Caco-2 (cell line): ENCODE results near the gene NECAB2. TPM values are rescaled to one million over a fixed set of nuclear protein-coding genes. Genes with fewer than 3 reads are reported as not detected.

Source experiments
- BruUV-seq: library from RNA; stranded (reverse); fragments of 400-500 nt; replicated peaks from 2 replicates; lab custom pipeline; 2021; lab: Mats Ljungman, UMichigan
- CTCF ChIA-PET: fragments of 300-600 bp; sonication (Branson Sonifier 250); formaldehyde crosslinking; loops from one replicate; lab custom pipeline; 2022; ENCODE audit warnings: antibody characterized with exemption; lab: Charles Lee
- POLR2A ChIA-PET: fragments of 300-600 bp; sonication (Branson Sonifier 250); formaldehyde crosslinking; loops from one replicate; lab custom pipeline; 2022; ENCODE audit warnings: antibody characterized with exemption; lab: Charles Lee
- DNase-seq, 2 experiments: peaks; one replicate each; pipeline versions ENCODE4 v3.0.0 to v3.0.0-alpha.2; 2020 to 2022
- H3K27me3 ChIP-seq: replicated peaks from 2 replicates; pipeline ENCODE4 v1.6.0; 2011; ENCODE audit warnings: low read length; ENCODE audit not compliant: control insufficient read depth, insufficient read depth
- H3K36me3 ChIP-seq: 2 replicates; pipeline ENCODE4 v1.5.1; 2011; ENCODE audit warnings: low read length; ENCODE audit not compliant: control insufficient read depth, insufficient read depth
- H3K4me1 ChIP-seq: fragments of 250-450 bp; sonication (Bioruptor Pico); 2 replicates; pipeline ENCODE4 v1.5.1; 2020; ENCODE audit warnings: mild to moderate bottlenecking
- H3K4me3 ChIP-seq: 2 replicates; pipeline ENCODE4 v1.5.1; 2011; ENCODE audit warnings: low read depth, mild to moderate bottlenecking, control low read depth, low read length
- H3K9me3 ChIP-seq: fragments of 250-450 bp; sonication (Bioruptor Pico); 2 replicates; pipeline ENCODE4 v1.5.1; 2020; ENCODE audit warnings: mild to moderate bottlenecking, moderate library complexity
- H3K27ac Mint-ChIP-seq: one replicate; pipeline ENCODE4 v1.8.0; 2022; ENCODE audit warnings: mixed read lengths; ENCODE audit not compliant: unreplicated experiment
- H3K27me3 Mint-ChIP-seq: one replicate; pipeline ENCODE4 v1.8.0; 2022; ENCODE audit warnings: mixed read lengths; ENCODE audit not compliant: insufficient read depth, unreplicated experiment
- H3K36me3 Mint-ChIP-seq: one replicate; pipeline ENCODE4 v1.8.0; 2022; ENCODE audit warnings: mild to moderate bottlenecking, mixed read lengths; ENCODE audit not compliant: insufficient read depth, unreplicated experiment
- H3K4me1 Mint-ChIP-seq: one replicate; pipeline ENCODE4 v1.8.0; 2022; ENCODE audit warnings: low read depth, mixed read lengths; ENCODE audit not compliant: unreplicated experiment
- H3K4me3 Mint-ChIP-seq: one replicate; pipeline ENCODE4 v1.8.0; 2022; ENCODE audit warnings: mild to moderate bottlenecking, moderate library complexity, mixed read lengths; ENCODE audit not compliant: unreplicated experiment
- H3K9me3 Mint-ChIP-seq: one replicate; pipeline ENCODE4 v1.8.0; 2022; ENCODE audit warnings: mixed read lengths; ENCODE audit not compliant: unreplicated experiment
- intact Hi-C: fragments of 100-400 bp; cut with micrococcal nuclease; formaldehyde crosslinking; loops from one replicate; pipeline ENCODE4 v1.10.0; 2022; ENCODE audit not compliant: unreplicated experiment
- total RNA-seq: library from RNA; stranded (reverse); gene quantifications from 2 replicates; pipeline ENCODE4 v1.2.3, GENCODE V29; 2022
- TF ChIP-seq, protein P1 (sequence below), 2 experiments: fragments of 200-600 bp in 1 of 2; IDR thresholded peaks; 1 replicate in 1 of 2; 2 replicates in 1 of 2; pipeline versions ENCODE4 v1.5.1 to v1.8.0; 2011 to 2022; ENCODE audit warnings: antibody characterized with exemption in 1 of 2, control low read depth in 1 of 2, inconsistent platforms in 1 of 2, low read depth in 1 of 2, low read length in 1 of 2, mild to moderate bottlenecking in 1 of 2, moderate library complexity in 1 of 2; ENCODE audit not compliant: insufficient read depth in 1 of 2, severe bottlenecking in 1 of 2, unreplicated experiment in 1 of 2

NECAB2 gene
- total RNA-seq, 1 experiment from 2014 or later, result 0.68 TPM

DNA sequence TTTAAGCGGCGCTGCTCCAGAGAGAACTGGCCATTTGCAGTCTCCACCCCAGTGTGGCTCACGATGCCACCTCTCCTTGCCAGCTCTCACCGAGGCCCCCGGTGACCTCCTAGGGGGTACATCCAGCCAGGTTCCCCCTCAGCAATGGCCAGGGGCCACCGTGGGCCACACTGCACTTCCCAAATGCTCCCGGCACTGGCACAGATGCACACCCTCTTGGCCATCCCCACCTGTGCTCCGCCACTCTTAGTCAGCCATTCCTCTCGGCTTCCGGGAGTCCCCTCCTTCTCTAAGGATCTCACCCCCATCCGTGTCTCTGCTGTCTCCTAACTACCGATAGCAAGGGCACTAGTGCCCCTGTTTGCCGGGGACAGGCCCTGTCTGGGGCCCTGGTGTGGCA lies 43.4 kb upstream of the NECAB2 start:
- CTCF ChIA-PET, result no interaction called here
- no peak overlapping the region for H3K4me3 Mint-ChIP-seq

DNA sequence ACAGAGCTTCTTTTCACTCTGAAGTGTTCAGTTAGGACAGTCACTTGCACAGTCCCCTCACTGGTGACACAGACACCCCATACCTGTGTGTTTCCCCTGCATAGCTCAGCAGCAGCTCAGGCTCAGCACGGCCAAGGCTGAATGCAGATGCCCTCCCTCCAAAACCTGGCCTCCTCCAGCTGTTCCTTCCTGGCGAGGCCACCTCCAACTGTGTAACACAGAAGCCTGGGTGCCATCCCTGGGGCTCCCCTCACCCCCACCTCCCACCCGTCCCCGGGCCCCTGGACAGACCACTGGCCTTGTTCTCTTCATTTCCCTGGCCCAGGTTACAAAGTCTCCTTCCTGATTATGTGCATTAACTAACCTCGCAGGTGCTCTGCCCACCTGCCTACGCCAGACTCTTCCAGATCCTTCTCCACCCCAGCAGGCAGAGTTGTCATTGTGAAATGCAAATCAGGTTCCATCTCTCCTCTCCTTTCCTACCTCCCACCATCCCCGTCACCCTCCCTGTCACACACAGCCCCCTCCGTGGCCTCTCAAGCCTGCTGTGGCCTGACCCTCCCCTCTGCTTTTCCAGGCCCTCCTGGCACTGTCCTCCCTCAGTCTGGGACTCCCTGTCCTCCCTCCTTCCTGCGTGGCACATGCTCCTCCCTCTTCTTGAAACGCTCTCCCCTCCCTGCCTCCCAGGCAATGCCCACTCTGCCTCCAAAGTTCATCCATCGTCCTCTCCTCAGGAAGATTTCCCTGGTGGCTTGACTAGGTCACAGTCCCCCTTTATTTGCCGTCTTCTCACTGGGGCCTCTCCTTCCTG lies 42.7 kb upstream of the NECAB2 start:
- no TSS peak for BruUV-seq
- Mint-ChIP-seq H3K36me3 (peaks cover 7% of the 10 kb centered on the region), H3K4me3 (no peak overlapping the region), H3K27ac (peak overlapping the region; percentile 49), H3K27me3 (no peaks in the 10 kb centered on the region), H3K9me3 (no peaks in the 10 kb centered on the region), H3K4me1 (peaks cover 26% of the 10 kb centered on the region)
- Histone ChIP-seq H3K27me3 (no peaks in the 10 kb centered on the region), H3K4me3 (no peak overlapping the region), H3K9me3 (no peaks in the 10 kb centered on the region), H3K36me3 (no peaks in the 10 kb centered on the region), H3K4me1 (peaks cover 34% of the 10 kb centered on the region)
- intact Hi-C loops, result no loop called here
- ChIA-PET CTCF (interaction anchor here (0.9 to 2.6 kb wide), 3 partner anchors 14 to 32 kb away, joined by 3 to 44 read pairs (median 16); partner anchors contain the start of gene OSGIN1), POLR2A (no interaction called here)
- DNase-seq, result no peak
- TF ChIP-seq, protein P1, sequence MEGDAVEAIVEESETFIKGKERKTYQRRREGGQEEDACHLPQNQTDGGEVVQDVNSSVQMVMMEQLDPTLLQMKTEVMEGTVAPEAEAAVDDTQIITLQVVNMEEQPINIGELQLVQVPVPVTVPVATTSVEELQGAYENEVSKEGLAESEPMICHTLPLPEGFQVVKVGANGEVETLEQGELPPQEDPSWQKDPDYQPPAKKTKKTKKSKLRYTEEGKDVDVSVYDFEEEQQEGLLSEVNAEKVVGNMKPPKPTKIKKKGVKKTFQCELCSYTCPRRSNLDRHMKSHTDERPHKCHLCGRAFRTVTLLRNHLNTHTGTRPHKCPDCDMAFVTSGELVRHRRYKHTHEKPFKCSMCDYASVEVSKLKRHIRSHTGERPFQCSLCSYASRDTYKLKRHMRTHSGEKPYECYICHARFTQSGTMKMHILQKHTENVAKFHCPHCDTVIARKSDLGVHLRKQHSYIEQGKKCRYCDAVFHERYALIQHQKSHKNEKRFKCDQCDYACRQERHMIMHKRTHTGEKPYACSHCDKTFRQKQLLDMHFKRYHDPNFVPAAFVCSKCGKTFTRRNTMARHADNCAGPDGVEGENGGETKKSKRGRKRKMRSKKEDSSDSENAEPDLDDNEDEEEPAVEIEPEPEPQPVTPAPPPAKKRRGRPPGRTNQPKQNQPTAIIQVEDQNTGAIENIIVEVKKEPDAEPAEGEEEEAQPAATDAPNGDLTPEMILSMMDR (IDR thresholded peaks at IDR 0.05; ENCODE audit: insufficient read depth in 1 of 2, low read depth in 1 of 2, low read length in 1 of 2, severe bottlenecking in 1 of 2, unreplicated experiment in 1 of 2), result no peak

More for the DNA sequence above, 43.4 kb upstream of the NECAB2 start:
- Mint-ChIP-seq H3K27ac (peak overlapping the region; percentile 49), H3K4me1 (peaks cover 20% of the 10 kb centered on the region), H3K36me3 (peaks cover 1% of the 10 kb centered on the region), H3K9me3 (peaks cover under 1% of the 10 kb centered on the region), H3K27me3 (no peaks in the 10 kb centered on the region)
- TF ChIP-seq, protein P1 (IDR thresholded peaks at IDR 0.05; ENCODE audit: insufficient read depth in 1 of 2, low read depth in 1 of 2, low read length in 1 of 2, severe bottlenecking in 1 of 2, unreplicated experiment in 1 of 2), result no peak
- Histone ChIP-seq H3K27me3 (no peaks in the 10 kb centered on the region), H3K4me3 (no peak overlapping the region), H3K9me3 (no peaks in the 10 kb centered on the region), H3K36me3 (0 out of 2 replicates have a peak, but pooled peaks cover under 1% of the 10 kb centered on the region), H3K4me1 (peaks cover 28% of the 10 kb centered on the region)
- intact Hi-C loops, result no loop called here
- BruUV-seq, result no TSS peak
- DNase-seq, result no peak
- POLR2A ChIA-PET, result no interaction called here

DNA sequence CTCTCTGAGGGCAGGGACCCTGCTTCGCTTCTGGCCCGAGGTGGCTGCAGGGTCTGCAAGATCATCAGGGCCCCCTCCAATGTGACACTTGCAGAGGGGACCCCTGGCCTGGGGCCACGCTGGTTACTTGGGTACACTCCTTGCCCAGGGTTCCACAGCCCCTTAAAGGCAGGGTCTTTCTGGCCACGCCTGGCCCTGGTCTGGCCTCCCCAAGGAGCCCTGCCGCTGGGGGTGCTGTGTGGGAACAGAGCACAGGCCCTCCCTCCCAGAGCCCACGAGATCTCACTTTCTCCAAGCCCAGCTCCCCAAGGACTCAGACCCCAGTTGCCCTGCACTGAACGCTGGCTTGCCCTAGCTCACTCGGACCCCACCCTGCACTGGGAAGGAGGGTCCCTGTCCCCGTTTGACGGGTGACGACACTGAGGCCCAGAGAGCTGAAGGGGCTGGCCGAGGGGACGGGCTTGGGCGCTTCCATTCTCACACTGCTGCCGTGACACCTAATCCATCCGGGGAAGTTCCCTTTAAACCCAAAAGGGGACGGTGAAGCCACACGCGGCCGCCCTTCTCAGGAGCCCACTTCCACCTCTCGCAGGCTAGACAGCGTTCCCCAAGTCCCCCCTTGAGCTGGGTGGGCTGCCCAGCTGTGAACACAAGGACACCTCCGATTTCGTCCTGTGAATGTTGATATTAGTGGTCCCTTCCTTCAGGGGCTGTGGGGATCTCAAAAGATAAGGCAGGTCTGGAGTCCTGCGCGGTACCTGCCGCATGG lies 41.9 kb upstream of the NECAB2 start:
- Histone ChIP-seq H3K9me3 (no peaks in the 10 kb centered on the region), H3K36me3 (no peaks in the 10 kb centered on the region), H3K4me1 (peaks cover 36% of the 10 kb centered on the region), H3K4me3 (no peak overlapping the region), H3K27me3 (no peaks in the 10 kb centered on the region)
- CTCF ChIA-PET, result interaction anchor here (0.9 to 2.6 kb wide), 6 partner anchors 15 to 140 kb away, joined by 3 to 44 read pairs (median 5); partner anchors contain the start of gene OSGIN1
- Mint-ChIP-seq H3K4me3 (peak overlapping the region; percentile 79), H3K27me3 (no peaks in the 10 kb centered on the region), H3K4me1 (peaks cover 26% of the 10 kb centered on the region), H3K9me3 (no peaks in the 10 kb centered on the region), H3K36me3 (peaks cover 9% of the 10 kb centered on the region), H3K27ac (peak overlapping the region; percentile 95)
- no TSS peak for BruUV-seq
- intact Hi-C loops, result loop anchor here (1.0 kb wide), 5 partner anchors 17 to 139 kb away; partner anchors contain the start of genes MLYCD and OSGIN1
- POLR2A ChIA-PET, result interaction anchor here (0.5 to 4.2 kb wide), 4 partner anchors 25 to 240 kb away, joined by 3 to 31 read pairs (median 4); partner anchors contain the start of gene OSGIN1
- peak in 1 of 2 experiments; percentile 36 for DNase-seq
- TF ChIP-seq, protein P1 (IDR thresholded peaks at IDR 0.05; ENCODE audit: insufficient read depth in 1 of 2, low read depth in 1 of 2, low read length in 1 of 2, severe bottlenecking in 1 of 2, unreplicated experiment in 1 of 2), result no peak
